Measurements from ENCODE around the gene LGALS4. TPM values are rescaled to one million over a fixed set of nuclear protein-coding genes. Genes with fewer than 3 reads are reported as not detected.

LGALS4 gene
- total RNA-seq, 1 donor from 2014 or later: 0.32 TPM

- Mint-ChIP-seq H3K27ac (ENCODE audit: unreplicated experiment) (peak within 1 kb of the TSS; percentile 99), H3K36me3 (ENCODE audit: low read depth, unreplicated experiment) (peaks cover 19% of the 10 kb centered on the region), H3K4me1 (ENCODE audit: low read depth, unreplicated experiment) (peaks cover 21% of the 10 kb centered on the region), H3K9me3 (ENCODE audit: unreplicated experiment) (no peaks in the 10 kb centered on the region), H3K27me3 (ENCODE audit: low read depth, unreplicated experiment) (no peaks in the 10 kb centered on the region), H3K4me3 (ENCODE audit: unreplicated experiment) (peak within 1 kb of the TSS; percentile 92)
- Histone ChIP-seq H3K4me1 (ENCODE audit: insufficient read depth, low read length) (peaks cover 30% of the 10 kb centered on the region), H3K4me3 (ENCODE audit: insufficient read depth, low read depth, low read length) (peak within 1 kb of the TSS; percentile 84), H3K9me3 (ENCODE audit: insufficient read depth, low read depth, low read length) (no peaks in the 10 kb centered on the region), H3K27me3 (ENCODE audit: insufficient read depth, low read length) (no peaks in the 10 kb centered on the region), H3K36me3 (ENCODE audit: insufficient read depth, low read length) (peaks cover 20% of the 10 kb centered on the region), H4K20me1 (ENCODE audit: insufficient read depth, low read length) (peaks cover 41% of the 10 kb centered on the region), H3K9ac (ENCODE audit: low read length) (peak within 1 kb of the TSS; percentile 92), H3K4me2 (ENCODE audit: low read length) (peak within 1 kb of the TSS; percentile 93), H3K27ac (ENCODE audit: low read depth, low read length) (peak within 1 kb of the TSS; percentile 97), H3K79me2 (ENCODE audit: insufficient read depth, low read length) (peaks cover 42% of the 10 kb centered on the region), H2AFZ (ENCODE audit: low read depth, low read length) (peak within 1 kb of the TSS; percentile 48)
- DNase-seq (ENCODE audit: low read depth): peak; percentile 100
- TF ChIP-seq CTCF (IDR thresholded peaks at IDR 0.05; ENCODE audit: insufficient read depth, low read depth, low read length) (no peak), EZH2 (IDR thresholded peaks at IDR 0.05; ENCODE audit: insufficient read depth, low read length) (no peak)
- peak; percentile 79 for FAIRE-seq
Measured at GRCh38 chr19:38849860-38850435, 37.2 kb upstream of the LGALS4 start, which contains the start of gene HNRNPL. Gene HNRNPL, minus strand, starts transcription at chr19:38849986. Its CDS starts 20 bp downstream, at chr19:38849966.

- Histone ChIP-seq H3K4me3 (ENCODE audit: insufficient read depth, low read depth, low read length) (peak overlapping the region; percentile 84), H4K20me1 (ENCODE audit: insufficient read depth, low read length) (peaks cover 47% of the 10 kb centered on the region), H2AFZ (ENCODE audit: low read depth, low read length) (no peak overlapping the region), H3K9ac (ENCODE audit: low read length) (peak overlapping the region; percentile 90), H3K4me1 (ENCODE audit: insufficient read depth, low read length) (peaks cover 30% of the 10 kb centered on the region), H3K27me3 (ENCODE audit: insufficient read depth, low read length) (no peaks in the 10 kb centered on the region), H3K27ac (ENCODE audit: low read depth, low read length) (peak overlapping the region; percentile 97), H3K79me2 (ENCODE audit: insufficient read depth, low read length) (peaks cover 49% of the 10 kb centered on the region), H3K4me2 (ENCODE audit: low read length) (peak overlapping the region; percentile 93), H3K36me3 (ENCODE audit: insufficient read depth, low read length) (peaks cover 25% of the 10 kb centered on the region), H3K9me3 (ENCODE audit: insufficient read depth, low read depth, low read length) (no peaks in the 10 kb centered on the region)
- TF ChIP-seq EZH2 (IDR thresholded peaks at IDR 0.05; ENCODE audit: insufficient read depth, low read length) (no peak), CTCF (IDR thresholded peaks at IDR 0.05; ENCODE audit: insufficient read depth, low read depth, low read length) (no peak)
- Mint-ChIP-seq H3K36me3 (ENCODE audit: low read depth, unreplicated experiment) (peaks cover 19% of the 10 kb centered on the region), H3K27ac (ENCODE audit: unreplicated experiment) (peak overlapping the region; percentile 99), H3K27me3 (ENCODE audit: low read depth, unreplicated experiment) (no peaks in the 10 kb centered on the region), H3K4me1 (ENCODE audit: low read depth, unreplicated experiment) (peaks cover 21% of the 10 kb centered on the region), H3K4me3 (ENCODE audit: unreplicated experiment) (peak overlapping the region; percentile 92), H3K9me3 (ENCODE audit: unreplicated experiment) (no peaks in the 10 kb centered on the region)
- no peak for FAIRE-seq
- peak; percentile 72 for DNase-seq (ENCODE audit: low read depth)
Measured at GRCh38 chr19:38849147-38849859, 36.6 kb upstream of the LGALS4 start.
